GM19438 (cell line): ENCODE results near the gene NVL.

Source experiments
- ATAC-seq: cut with Tn5 transposase; IDR thresholded peaks from one replicate; pipeline ENCODE4 v1.9.1; 2021; ENCODE audit warnings: low read depth; ENCODE audit not compliant: unreplicated experiment

NVL gene

GRCh38 chr1:224201853-224202252 is 128.1 kb downstream of the NVL start:
- ATAC-seq = no peak

GRCh38 chr1:224201383-224201782 is 128.6 kb downstream of the NVL start:
- ATAC-seq = no peak

GRCh38 chr1:224199679-224200078 is 130.3 kb downstream of the NVL start:
- ATAC-seq = no peak

GRCh38 chr1:224198572-224198971 is 131.4 kb downstream of the NVL start:
- ATAC-seq = no peak

- ATAC-seq = no peak
Observed at GRCh38 chr1:224196813-224197600, 133.0 kb downstream of the NVL start.

- ATAC-seq = no peak
Observed at GRCh38 chr1:224193319-224193966, 136.5 kb downstream of the NVL start.

GRCh38 chr1:224192082-224192788 is 137.7 kb downstream of the NVL start:
- no peak for ATAC-seq

GRCh38 chr1:224189561-224189960 is 140.4 kb downstream of the NVL start:
- ATAC-seq = no peak

- ATAC-seq = no peak
Observed at GRCh38 chr1:224188286-224188685, 141.7 kb downstream of the NVL start.

GRCh38 chr1:224185208-224185607 is 144.8 kb downstream of the NVL start:
- ATAC-seq = no peak

GRCh38 chr1:224183591-224184312 is 146.2 kb downstream of the NVL start:
- peak; percentile 34 for ATAC-seq

GRCh38 chr1:224182866-224183590 is 146.9 kb downstream of the NVL start, which contains the start of gene DEGS1:
TSS of gene DEGS1 (plus strand) at chr1:224183240. CDS start at chr1:224183337, 97 bp downstream.
- ATAC-seq = peak; percentile 65

- ATAC-seq = peak; percentile 38
Observed at GRCh38 chr1:224182057-224182865, 147.7 kb downstream of the NVL start.

GRCh38 chr1:224181453-224181810 is 148.5 kb downstream of the NVL start:
- no peak for ATAC-seq

GRCh38 chr1:224180783-224181452 is 149.1 kb downstream of the NVL start:
- no peak for ATAC-seq

GRCh38 chr1:224178894-224179293 is 151.1 kb downstream of the NVL start:
- ATAC-seq = no peak

GRCh38 chr1:224177356-224177999 is 152.5 kb downstream of the NVL start:
- no peak for ATAC-seq
